GM19193 (cell line): Measurements from ENCODE around the gene ATP6V0D1.

Source experiments
- POLR2A ChIP-seq: IDR thresholded peaks from 4 replicates; pipeline ENCODE4 v1.6.1; 2011; ENCODE audit not compliant: insufficient read depth, insufficient read length; ENCODE audit errors: extremely low read depth

ATP6V0D1 gene

DNA sequence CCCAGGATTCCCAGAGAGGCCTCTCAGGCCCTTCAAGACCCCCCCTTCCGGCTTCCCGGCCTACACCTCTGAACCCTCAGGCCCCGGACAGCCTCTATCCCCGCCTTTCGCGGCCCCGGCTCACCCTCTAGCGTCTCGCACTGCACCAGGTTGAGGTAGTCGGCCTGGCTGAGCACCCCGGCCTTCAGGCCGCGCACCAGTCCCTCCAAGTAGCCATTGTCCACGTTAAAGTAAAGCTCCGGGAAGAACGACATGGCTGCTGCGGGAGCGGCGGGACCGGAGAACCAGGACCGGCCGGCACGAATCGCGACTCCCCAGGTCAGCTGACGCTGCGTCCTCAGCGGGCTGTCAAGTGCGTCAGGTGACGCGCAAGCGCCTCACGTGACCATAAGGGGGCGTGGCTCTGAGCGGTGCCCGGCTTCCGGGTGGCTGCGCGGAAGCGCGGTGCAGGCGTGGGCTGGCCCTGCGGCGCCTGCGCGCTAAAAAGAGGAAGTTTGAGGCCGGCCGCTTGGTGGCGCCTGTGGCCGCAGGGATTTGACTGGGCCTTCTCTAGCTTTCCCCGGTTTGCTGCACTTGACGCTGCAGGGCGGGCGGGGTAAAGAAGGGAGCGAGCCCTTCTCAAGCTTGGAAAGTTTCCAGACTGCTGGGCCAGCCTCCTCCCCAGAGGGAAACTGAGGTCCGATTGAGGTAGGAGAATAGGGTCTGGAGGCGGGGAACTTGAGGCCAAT lies at the start of gene ATP6V0D1:
Gene ATP6V0D1 (minus strand): TSS at position 325 of the 728 bp plus-strand sequence. CDS start 71 bp downstream, at position 254.
- TF ChIP-seq POLR2A = peak; percentile 80

DNA sequence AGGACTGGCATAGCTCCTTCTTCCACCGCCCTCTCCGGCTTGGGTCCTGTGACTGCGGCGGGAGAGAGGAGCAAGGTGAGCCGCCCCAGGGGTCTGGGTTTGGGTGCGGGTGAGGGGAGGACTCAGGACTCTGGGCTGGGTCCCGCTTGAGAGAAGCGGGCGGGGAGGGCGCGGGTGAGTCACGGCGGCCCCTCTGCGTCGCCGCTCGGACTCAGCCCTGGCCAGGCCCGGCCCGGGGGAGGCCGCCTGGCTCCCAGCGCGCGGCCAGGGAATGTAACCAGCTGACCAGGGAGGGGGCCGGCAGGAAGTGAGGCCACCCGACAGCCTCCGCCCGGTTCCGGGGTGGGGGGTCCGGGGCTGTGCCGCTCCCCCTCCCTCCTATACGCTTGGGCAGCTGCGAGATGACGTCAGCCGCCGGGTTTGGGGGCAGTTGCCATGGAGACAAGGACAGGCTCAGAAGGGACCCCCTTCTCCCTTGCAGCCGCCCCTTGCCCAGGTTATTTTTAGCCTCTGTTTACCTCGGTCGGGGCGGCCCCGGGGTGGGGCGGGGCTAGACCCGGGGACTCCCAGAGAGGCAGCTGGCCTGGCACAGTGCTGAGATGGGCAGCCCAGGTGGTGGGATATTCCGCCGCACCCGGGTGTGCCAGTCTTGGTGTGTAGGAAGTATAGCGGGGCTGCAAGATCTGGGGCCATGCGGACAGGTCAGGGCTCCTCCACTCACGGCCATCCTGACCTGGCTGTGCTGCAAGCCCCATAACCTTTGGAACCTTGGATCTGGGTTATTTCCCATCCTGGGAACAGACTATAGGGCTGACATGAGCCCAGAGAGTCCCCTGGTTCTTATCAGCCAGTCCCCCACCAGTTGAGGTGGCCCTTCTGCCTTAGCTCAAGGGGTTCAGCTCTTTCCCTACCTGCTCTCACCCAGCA lies 49.3 kb upstream of the ATP6V0D1 start:
- TF ChIP-seq POLR2A = peak; percentile 52

DNA sequence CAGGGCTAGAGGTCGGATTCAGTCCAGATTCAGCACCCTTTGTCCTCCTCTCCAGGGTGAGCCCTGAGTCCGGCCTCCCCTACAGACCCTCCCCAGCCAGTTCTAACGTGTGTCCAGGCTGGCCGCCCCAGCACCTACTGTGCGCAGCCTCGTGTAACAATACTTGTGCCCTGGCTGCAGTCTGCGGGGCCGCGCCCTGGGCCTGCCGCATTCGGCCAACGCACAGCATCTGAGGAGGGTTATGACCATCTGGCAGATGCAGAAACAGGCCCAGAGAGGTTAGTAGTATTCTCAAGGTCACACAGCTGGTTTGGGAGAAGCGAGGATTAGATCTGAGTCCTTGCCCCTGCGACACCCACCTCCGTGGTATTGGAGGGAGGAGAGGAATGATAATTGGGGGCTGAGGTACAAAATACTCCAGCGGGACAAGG lies 48.6 kb upstream of the ATP6V0D1 start:
- no peak for TF ChIP-seq POLR2A

DNA sequence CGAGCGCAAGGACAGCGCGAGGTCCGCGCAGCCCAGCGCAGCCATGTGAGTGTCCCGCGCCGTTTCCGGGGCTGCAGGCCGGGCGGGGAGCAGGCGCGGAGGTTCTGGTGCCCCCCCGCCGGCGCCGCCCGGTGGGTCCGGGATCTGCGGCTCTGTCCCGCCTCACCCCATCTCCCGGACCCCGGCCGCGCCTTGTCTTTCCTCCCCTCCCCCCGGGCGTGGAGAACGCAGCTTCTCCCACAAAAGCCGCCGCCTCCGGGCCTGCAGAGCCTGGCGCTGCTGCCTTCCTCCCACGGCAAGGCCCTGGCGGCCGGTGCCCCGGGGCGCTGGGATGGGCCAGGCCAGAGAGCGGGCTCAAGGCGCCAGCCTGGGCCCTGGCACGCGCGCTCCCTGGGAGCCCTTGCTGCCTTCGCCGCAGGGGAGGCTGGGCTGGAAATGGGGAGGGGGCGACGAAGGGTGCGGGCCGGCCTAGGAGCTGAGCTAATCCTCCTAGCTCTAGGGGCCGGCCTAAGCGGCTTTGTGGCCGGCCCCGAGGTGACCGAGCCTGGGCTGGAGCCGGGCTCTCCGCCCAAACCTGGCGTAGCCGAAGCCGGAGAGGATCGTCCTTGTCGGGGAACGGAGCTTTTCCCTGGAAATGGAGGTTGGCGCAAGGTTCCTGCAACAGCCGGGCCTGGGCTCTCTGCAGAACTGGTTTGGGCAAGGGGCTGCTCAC lies 48.1 kb upstream of the ATP6V0D1 start:
- no peak for TF ChIP-seq POLR2A

DNA sequence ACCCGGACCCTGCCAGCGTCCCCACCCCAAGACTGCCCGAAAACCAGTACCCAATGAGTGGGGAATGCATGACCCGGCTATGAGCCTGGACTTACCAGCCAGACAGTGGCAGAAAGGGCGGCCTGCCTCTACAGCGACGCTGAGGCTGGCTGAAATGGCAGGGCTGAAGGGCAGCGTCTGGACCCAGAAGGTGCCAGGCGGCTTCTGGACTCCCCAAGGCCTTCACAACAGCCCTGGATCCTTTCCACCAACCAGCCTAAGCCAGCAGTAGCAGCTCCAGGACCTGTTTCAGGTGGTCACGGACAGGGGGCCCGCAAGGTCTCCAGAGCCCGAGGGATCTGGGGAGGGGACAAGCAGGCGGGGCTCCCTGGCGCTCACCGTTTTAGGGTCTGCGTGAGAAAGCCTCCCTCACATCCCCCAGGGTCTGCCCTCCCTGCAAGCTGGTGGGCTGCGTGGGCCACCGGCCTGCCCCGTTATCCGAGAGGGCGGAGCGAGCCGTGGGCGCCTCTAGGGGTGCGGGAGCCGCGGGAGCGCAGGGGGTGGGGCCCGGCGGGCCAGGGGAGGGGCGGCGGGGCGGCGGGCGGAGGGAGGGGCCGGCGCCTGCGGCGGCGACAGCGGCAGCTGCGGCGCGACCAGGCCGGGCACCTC lies 47.4 kb upstream of the ATP6V0D1 start, which contains the start of gene RIPOR1:
Gene RIPOR1 (plus strand): TSS at position 608 of the 648 bp plus-strand sequence. CDS start 9,618 bp downstream, outside the sequence.
- no peak for TF ChIP-seq POLR2A

DNA sequence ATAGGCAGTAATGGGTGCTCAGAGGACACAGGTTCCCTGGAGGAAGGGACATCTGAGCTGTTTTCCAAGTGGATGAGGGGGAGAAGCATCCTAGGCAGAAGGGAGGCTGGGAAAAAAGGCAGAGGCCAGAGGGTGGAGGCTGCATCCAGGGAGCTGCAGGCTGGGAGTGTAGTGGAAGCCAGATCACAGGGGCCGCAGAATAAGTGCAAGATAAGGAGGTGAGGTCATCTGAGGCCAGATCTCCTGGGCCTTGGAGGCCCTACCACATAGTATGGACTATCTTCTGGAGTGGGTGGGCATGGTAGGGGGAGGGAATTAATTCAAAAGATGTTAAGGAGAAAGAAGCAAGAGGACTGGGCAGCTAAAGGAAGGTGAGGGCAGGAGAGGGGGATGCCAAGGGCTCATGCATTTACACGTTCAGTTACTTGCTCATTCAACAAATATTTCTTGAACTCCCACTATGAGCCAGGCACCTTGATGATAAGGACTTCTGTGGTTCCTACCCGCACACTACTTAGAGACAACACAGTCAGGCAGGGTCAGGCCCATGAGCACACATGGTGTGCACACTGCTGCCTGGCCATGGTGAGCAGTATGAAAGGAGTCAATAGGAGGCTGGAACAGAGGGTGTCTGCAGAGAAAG lies 45.3 kb upstream of the ATP6V0D1 start:
- no peak for TF ChIP-seq POLR2A

DNA sequence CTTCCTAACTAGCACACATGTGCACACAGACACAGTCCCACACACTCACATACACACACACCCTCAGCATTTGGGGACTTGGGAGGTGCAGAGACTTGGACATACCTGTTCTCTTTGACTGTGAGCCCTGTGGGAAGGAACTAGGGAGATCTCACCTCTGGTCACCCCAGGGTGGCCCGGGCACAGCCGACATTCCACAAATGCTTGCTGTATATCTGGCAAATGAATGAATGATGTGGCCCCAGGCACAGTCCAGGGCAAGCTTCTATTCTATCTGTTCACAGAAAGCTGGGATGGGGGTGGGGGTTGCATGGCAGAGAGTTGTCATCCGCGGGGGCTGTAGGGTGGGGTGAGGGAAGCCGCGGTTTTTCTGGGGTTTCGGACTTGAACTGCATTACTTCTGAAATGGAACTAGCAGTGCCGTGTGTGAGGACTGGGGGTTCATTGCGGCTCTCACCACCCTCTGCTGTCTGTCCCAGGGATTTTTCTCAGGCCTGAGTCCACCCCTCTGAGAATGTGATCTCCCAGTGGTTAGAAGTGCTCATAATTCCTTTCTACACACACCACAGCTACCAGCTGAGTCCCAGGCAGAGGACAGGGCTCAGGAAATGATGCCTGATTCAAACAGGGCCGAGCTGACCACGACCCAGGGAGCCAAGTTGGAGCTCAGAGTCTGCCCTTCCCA lies 44.4 kb upstream of the ATP6V0D1 start:
- no peak for TF ChIP-seq POLR2A

DNA sequence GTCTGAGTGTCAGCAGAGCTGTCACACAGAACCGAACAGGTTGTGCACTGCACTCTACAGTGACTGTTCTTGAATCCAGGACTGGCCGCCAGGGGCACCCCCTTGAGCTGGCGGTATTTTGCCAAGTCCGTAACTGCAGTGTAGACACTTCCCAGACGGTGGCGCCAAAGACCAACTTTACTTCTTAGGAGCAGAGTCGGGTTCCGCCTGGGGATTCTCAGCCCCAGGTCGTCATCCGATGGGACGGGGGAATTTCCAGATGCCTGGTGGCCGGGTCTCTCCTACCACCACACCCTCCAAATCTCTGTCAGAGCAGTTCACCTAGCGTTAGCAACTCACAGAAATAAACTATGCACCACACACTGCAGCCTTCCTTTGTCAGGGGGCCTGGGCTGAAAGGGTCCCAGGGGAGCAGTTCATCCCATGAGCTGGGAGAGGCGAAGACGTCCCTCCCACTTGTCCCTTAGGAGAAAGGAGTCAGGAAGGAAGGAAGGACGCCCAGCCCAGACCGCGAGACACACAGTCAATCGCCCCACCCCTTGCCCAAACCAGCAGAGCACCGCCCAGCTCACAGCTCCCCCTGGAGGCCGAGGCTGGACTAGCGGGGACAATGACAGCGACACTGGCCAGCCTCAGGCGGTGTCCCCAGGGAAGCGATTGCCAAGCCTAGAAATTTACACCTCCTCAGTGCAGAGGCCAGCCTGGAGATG lies 40.3 kb upstream of the ATP6V0D1 start:
- peak; percentile 44 for TF ChIP-seq POLR2A

DNA sequence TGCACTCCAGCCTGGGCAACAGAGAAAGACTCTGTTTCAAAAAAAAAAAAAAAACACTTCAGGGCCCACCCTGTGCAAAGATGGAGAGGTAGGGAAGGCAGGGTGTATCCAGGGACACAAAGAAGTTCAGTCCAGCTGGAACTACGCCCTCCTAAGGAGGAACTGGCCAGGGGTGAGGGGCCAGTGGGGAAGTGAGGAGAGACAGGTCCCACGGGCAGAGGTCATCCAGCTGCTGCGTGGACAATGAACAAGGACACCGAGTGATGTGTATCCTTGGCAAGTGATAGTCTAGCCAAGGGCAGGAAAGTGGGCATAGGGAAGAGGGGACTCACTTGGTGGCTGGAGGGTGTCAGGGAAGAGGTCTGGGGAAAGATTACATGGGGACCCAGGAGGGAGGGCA lies 38.3 kb upstream of the ATP6V0D1 start:
- no peak for TF ChIP-seq POLR2A

DNA sequence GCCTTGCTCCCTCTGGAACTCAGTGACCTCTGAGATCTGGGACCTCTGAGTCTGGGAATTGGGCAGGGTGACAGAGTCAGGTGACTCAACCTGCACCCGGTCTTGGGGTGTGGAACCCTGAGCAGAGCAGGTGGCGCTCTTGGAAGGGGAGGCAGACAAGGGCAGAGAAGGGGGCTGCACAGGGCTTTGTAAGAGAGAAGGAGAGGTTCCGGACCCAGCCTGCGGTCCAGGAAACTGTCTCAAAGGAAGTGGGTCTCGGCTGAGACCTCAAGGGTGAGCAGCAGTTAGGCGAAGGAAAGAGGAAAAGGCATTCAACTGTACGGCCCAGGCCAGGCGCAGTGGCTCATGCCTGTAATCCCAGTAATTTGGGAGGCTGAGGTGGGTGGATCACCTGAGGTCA lies 37.7 kb upstream of the ATP6V0D1 start:
- no peak for TF ChIP-seq POLR2A

DNA sequence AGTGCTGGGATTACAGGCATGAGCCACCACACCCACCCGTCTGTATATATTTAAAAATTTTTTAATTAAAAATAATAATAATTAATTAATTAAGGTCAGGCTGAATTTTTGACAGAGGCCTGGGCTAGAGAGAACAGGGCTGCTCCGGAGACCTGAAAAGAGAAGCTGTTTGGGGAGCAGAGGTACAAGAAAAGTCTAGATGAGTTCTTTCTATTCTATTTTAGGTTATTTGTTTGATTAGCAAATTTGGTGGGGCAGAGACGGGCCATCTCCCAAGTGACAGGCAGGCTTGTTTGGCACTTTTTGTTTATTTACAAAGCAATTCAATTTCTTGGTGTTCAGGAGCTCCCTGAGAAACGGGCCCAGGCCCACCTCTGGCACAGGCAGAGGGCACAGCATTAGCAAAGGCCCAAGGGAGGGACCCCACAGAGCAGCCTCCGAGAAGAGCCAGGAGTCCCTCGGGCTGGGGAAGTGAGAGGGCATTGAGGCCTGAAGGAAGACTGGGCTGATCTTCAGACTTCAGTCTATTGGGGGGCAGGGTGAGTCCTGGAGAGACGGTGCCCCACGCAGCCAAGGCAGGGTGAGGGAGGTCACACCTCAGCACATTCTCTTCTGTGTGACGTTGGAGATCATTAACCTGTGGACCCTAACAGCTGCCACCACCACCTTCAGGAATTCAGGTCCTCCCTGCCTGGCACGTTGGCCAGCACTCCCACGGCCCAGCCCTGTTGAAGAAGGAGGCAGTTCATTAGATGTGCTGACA lies 36.9 kb upstream of the ATP6V0D1 start:
- peak; percentile 59 for TF ChIP-seq POLR2A

DNA sequence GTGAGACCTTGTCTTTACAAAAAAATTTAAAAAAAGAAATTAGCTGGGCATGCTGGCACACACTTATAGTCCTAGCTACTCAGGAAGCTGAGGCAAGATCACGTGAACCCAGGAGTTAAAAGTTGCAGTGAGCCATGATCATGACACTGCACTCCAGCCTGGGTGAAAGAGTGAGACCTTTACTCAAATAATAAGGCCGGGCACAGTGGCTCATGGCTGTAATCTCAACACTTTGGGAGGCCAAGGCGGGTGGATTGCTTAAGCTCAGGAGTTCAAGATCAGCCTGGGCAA lies 36.1 kb upstream of the ATP6V0D1 start:
- no peak for TF ChIP-seq POLR2A

DNA sequence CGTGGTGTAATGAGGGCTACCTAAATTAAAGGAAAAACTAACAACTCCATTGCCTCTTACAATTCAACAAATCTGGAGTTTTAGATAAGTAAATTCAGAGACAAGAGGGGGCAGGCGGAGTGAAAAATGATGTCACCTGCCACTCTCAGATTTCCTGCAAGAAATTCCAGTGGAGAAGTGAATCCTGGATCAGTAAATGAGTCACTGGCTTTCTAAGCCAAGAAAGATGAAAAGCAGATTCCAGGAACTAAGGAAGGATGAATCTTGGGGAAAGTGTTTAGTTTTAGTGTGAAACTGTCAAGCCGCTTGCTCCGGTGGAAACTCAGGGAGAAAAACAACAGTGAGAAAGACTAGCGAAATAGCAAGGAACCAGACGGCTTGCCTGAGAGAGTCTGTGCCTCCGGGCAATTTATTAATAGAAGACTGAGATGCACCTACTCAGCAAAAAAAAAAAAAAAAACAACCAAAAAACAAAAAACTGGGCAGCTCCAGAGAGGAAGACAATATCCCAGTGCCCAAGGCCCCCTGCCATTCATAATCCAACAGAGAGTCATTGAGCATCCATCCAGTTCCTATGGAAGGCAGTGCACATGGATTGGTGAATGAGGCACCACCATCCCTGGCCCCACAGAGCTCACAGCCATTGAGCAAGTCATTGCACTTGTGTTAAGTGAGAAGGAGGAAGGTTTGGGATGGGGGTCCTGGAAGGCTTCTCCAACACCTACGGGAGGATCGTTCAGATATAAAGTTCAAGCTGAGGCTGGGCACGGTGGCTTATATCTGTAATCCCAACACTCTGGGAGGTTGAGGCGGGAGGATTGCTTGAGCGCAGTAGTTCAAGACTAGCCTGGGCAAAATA lies 35.6 kb upstream of the ATP6V0D1 start:
- no peak for TF ChIP-seq POLR2A
